Activated CD8-positive, alpha-beta T cell treated with anti-CD3 and anti-CD28 coated beads, Interleukin-2, amount 10 ng/mL, durations not matched to agents 7 days and 5 days (primary cell): ENCODE results near the gene BAIAP2. TPM values are rescaled to one million over a fixed set of nuclear protein-coding genes. Genes with fewer than 3 reads are reported as not detected.

ENCODE experiments used
- ATAC-seq: fragments of 150-1000 bp; cut with Tn5 transposase; one replicate; pipeline ENCODE4 v1.10.0; 2021; ENCODE audit warnings: moderate library complexity
- CTCF ChIA-PET: fragments of 350-600 bp; sonication (Branson Sonifier 250); formaldehyde crosslinking; loops from one replicate; lab custom pipeline; 2021; ENCODE audit warnings: antibody characterized with exemption; lab: Charles Lee
- POLR2A ChIA-PET: fragments of 350-600 bp; sonication (Branson Sonifier 250); formaldehyde crosslinking; loops from one replicate; lab custom pipeline; 2021; ENCODE audit warnings: antibody characterized with exemption; lab: Charles Lee
- DNase-seq: peaks from one replicate; pipeline ENCODE4 v3.0.0-alpha.2; 2020
- H3K27ac Mint-ChIP-seq: one replicate; pipeline ENCODE4 v1.8.0; 2021; ENCODE audit warnings: mild to moderate bottlenecking, mixed read lengths
- H3K27me3 Mint-ChIP-seq: one replicate; pipeline ENCODE4 v1.8.0; 2021; ENCODE audit warnings: low read depth, mixed read lengths
- H3K36me3 Mint-ChIP-seq: one replicate; pipeline ENCODE4 v1.8.0; 2021; ENCODE audit warnings: low read depth, mixed read lengths
- H3K4me1 Mint-ChIP-seq: one replicate; pipeline ENCODE4 v1.8.0; 2021; ENCODE audit warnings: low read depth, mixed read lengths
- H3K4me3 Mint-ChIP-seq: one replicate; pipeline ENCODE4 v1.8.0; 2021; ENCODE audit warnings: mild to moderate bottlenecking, mixed read lengths
- H3K9me3 Mint-ChIP-seq: one replicate; pipeline ENCODE4 v1.8.0; 2022; ENCODE audit warnings: mixed read lengths; ENCODE audit not compliant: insufficient read depth
- microRNA-seq: library from miRNA; unstranded; fragments of <30 nt; microRNA quantifications from one replicate; pipeline ENCODE4 v1.2.0, GENCODE V29; 2022
- total RNA-seq, 2 experiments: library from RNA; stranded (reverse); gene quantifications; one replicate each; pipeline ENCODE4 v1.2.3, GENCODE V29; 2021

Gene BAIAP2
- total RNA-seq, 2 experiments from 2014 or later = 5.0 to 5.8 TPM

- POLR2A ChIA-PET = no interaction called here
- Mint-ChIP-seq H3K27me3 (peaks cover 3% of the 10 kb centered on the region), H3K9me3 (no peaks in the 10 kb centered on the region), H3K27ac (no peak overlapping the region), H3K4me3 (no peak overlapping the region), H3K36me3 (no peaks in the 10 kb centered on the region), H3K4me1 (peaks cover 5% of the 10 kb centered on the region)
- no peak for DNase-seq
- ATAC-seq = no peak
- CTCF ChIA-PET = no interaction called here
Observed at GRCh38 chr17:81161972-81162371, 127.0 kb downstream of the BAIAP2 start.

GRCh38 chr17:81162491-81162890 is 127.5 kb downstream of the BAIAP2 start:
- no peak overlapping the region for H3K4me3 Mint-ChIP-seq
- POLR2A ChIA-PET = no interaction called here
- no peaks in the 10 kb centered on the region for H3K36me3 Mint-ChIP-seq
- CTCF ChIA-PET = no interaction called here
- DNase-seq = no peak
- H3K9me3 Mint-ChIP-seq = no peaks in the 10 kb centered on the region
- no peak overlapping the region for H3K27ac Mint-ChIP-seq
- peaks cover 5% of the 10 kb centered on the region for H3K4me1 Mint-ChIP-seq
- no peak for ATAC-seq
- H3K27me3 Mint-ChIP-seq = peaks cover 7% of the 10 kb centered on the region

GRCh38 chr17:81163051-81163695 is 128.2 kb downstream of the BAIAP2 start:
- no peaks in the 10 kb centered on the region for H3K36me3 Mint-ChIP-seq
- H3K9me3 Mint-ChIP-seq = no peaks in the 10 kb centered on the region
- ChIA-PET POLR2A (no interaction called here), CTCF (no interaction called here)
- H3K27me3 Mint-ChIP-seq = peaks cover 7% of the 10 kb centered on the region
- peaks cover 5% of the 10 kb centered on the region for H3K4me1 Mint-ChIP-seq
- ATAC-seq (no peak), DNase-seq (no peak)
- H3K27ac Mint-ChIP-seq = no peak overlapping the region
- no peak overlapping the region for H3K4me3 Mint-ChIP-seq

- no peak overlapping the region for H3K4me3 Mint-ChIP-seq
Observed at GRCh38 chr17:81163703-81164370, 128.9 kb downstream of the BAIAP2 start.

GRCh38 chr17:81164371-81165245 is 129.7 kb downstream of the BAIAP2 start:
- H3K4me1 Mint-ChIP-seq = peaks cover 3% of the 10 kb centered on the region
- POLR2A ChIA-PET = no interaction called here
- CTCF ChIA-PET = no interaction called here
- no peak for ATAC-seq
- no peak overlapping the region for H3K4me3 Mint-ChIP-seq
- peaks cover 7% of the 10 kb centered on the region for H3K27me3 Mint-ChIP-seq
- DNase-seq = no peak
- H3K27ac Mint-ChIP-seq = no peak overlapping the region
- H3K36me3 Mint-ChIP-seq = no peaks in the 10 kb centered on the region
- H3K9me3 Mint-ChIP-seq = no peaks in the 10 kb centered on the region

More at GRCh38 chr17:81163703-81164370, 128.9 kb downstream of the BAIAP2 start:
- Mint-ChIP-seq H3K27ac (no peak overlapping the region), H3K4me1 (peaks cover 5% of the 10 kb centered on the region), H3K9me3 (no peaks in the 10 kb centered on the region), H3K36me3 (no peaks in the 10 kb centered on the region), H3K27me3 (peaks cover 7% of the 10 kb centered on the region)
- ChIA-PET POLR2A (no interaction called here), CTCF (no interaction called here)
- DNase-seq = no peak
- no peak for ATAC-seq

GRCh38 chr17:81165246-81166032 is 130.5 kb downstream of the BAIAP2 start, which contains the start of gene PVALEF:
TSS of gene PVALEF (plus strand) at chr17:81165507. CDS start at chr17:81181227, 15,720 bp downstream.
- H3K36me3 Mint-ChIP-seq = no peaks in the 10 kb centered on the region
- DNase-seq = no peak
- CTCF ChIA-PET = no interaction called here
- POLR2A ChIA-PET = interaction anchor here (0.6 kb wide), 1 partner anchor 16 kb away, joined by 3 read pairs; no protein-coding TSS in a partner anchor
- no peak for ATAC-seq
- H3K4me3 Mint-ChIP-seq = no peak within 1 kb of the TSS
- peaks cover 1% of the 10 kb centered on the region for H3K4me1 Mint-ChIP-seq
- H3K27me3 Mint-ChIP-seq = peaks cover 7% of the 10 kb centered on the region
- H3K9me3 Mint-ChIP-seq = no peaks in the 10 kb centered on the region
- H3K27ac Mint-ChIP-seq = no peak within 1 kb of the TSS

GRCh38 chr17:81166033-81166492 is 131.1 kb downstream of the BAIAP2 start, which contains the start of gene AATK:
TSS of gene AATK (minus strand) at chr17:81166221. CDS start at chr17:81165992, 229 bp downstream.
- H3K27ac Mint-ChIP-seq = no peak within 1 kb of the TSS
- no peaks in the 10 kb centered on the region for H3K36me3 Mint-ChIP-seq
- DNase-seq (no peak), ATAC-seq (no peak)
- H3K4me3 Mint-ChIP-seq = no peak within 1 kb of the TSS
- POLR2A ChIA-PET = interaction anchor here (0.6 kb wide), 1 partner anchor 16 kb away, joined by 3 read pairs; no protein-coding TSS in a partner anchor
- peaks cover 7% of the 10 kb centered on the region for H3K27me3 Mint-ChIP-seq
- CTCF ChIA-PET = no interaction called here
- H3K9me3 Mint-ChIP-seq = no peaks in the 10 kb centered on the region
- no peaks in the 10 kb centered on the region for H3K4me1 Mint-ChIP-seq

Small RNAs within 50 kb of the gene (microRNA-seq; reads per million reads assigned to microRNA genes)
- gene MIR1250 (not detected), gene MIR3065 (not detected), gene MIR338 (not detected), gene MIR657 (1.7 reads per million)

Other genes with a start within 250 kb of the BAIAP2 start
- gene CHMP6, start 43.3 kb upstream of the BAIAP2 start, total RNA-seq = 10 to 100 TPM; 32.4 to 35.5 TPM
- gene PVALEF, start 130.4 kb downstream of the BAIAP2 start, total RNA-seq = not detected
- gene AATK, start 131.1 kb downstream of the BAIAP2 start, total RNA-seq = 1 to 10 TPM in 1 of 2 experiments, under 1 TPM in 1; 0.71 to 1.1 TPM
- gene CEP131, start 187.8 kb downstream of the BAIAP2 start, total RNA-seq = 10 to 100 TPM; 17.9 to 19.0 TPM
- 10 to 100 TPM; 43.8 to 52.7 TPM for gene TEPSIN, start 203.9 kb downstream of the BAIAP2 start, total RNA-seq
- 10 to 100 TPM; 42.3 to 48.3 TPM for gene NDUFAF8, start 204.2 kb downstream of the BAIAP2 start, total RNA-seq